C1 segment of cervical spinal cord (tissue), 14 donors: ENCODE data around the gene PXMP2.
"Not testable (repeated sequence)": the region's sequence is repeated elsewhere in the genome, so short reads cannot be mapped to it uniquely, and the experiment has no call there.

Source experiments
- DNase-seq, 14 donors: peaks; one replicate each; lab custom pipeline; 2025; lab: John Stamatoyannopoulos, UW

Gene PXMP2

GRCh38 chr12:132692030-132692429 lies 4.6 kb downstream of the PXMP2 start:
- DNase-seq, result not testable (repeated sequence)

GRCh38 chr12:132694888-132695287 lies 7.5 kb downstream of the PXMP2 start:
- not testable (repeated sequence) for DNase-seq

GRCh38 chr12:132695431-132695830 lies 8.0 kb downstream of the PXMP2 start:
- no peak for DNase-seq

- DNase-seq, result no peak
These were observed 11.0 kb downstream of the PXMP2 start for GRCh38 chr12:132698341-132698740.

- DNase-seq, result no peak
These were observed 12.9 kb downstream of the PXMP2 start for GRCh38 chr12:132700212-132700822.

- no peak for DNase-seq
These were observed 15.3 kb downstream of the PXMP2 start for GRCh38 chr12:132702640-132703039.

- DNase-seq, result no peak
These were observed 16.3 kb downstream of the PXMP2 start for GRCh38 chr12:132703641-132704040.

- no peak for DNase-seq
These were observed 19.9 kb downstream of the PXMP2 start for GRCh38 chr12:132707241-132707640.

- no peak for DNase-seq
These were observed 20.8 kb downstream of the PXMP2 start for GRCh38 chr12:132708150-132708549.

GRCh38 chr12:132710043-132710404 lies 22.6 kb downstream of the PXMP2 start:
- DNase-seq, result peak in 1 of 14 donors; percentile 44

GRCh38 chr12:132710405-132711079 lies 23.2 kb downstream of the PXMP2 start, which contains the start of gene PGAM5:
Gene PGAM5, plus strand, starts transcription at chr12:132710842. Its CDS starts 35 bp downstream, at chr12:132710877.
- DNase-seq, result peak; percentile 19 to 89 (median 69)

GRCh38 chr12:132711080-132711843 lies 23.9 kb downstream of the PXMP2 start:
- DNase-seq, result peak in 1 of 14 donors; percentile 41

GRCh38 chr12:132713123-132713522 lies 25.7 kb downstream of the PXMP2 start:
- DNase-seq, result no peak

GRCh38 chr12:132715874-132716273 lies 28.5 kb downstream of the PXMP2 start:
- DNase-seq, result no peak

GRCh38 chr12:132716356-132716755 lies 29.0 kb downstream of the PXMP2 start:
- DNase-seq, result no peak

GRCh38 chr12:132717011-132717410 lies 29.6 kb downstream of the PXMP2 start:
- no peak for DNase-seq

GRCh38 chr12:132717531-132718387 lies 30.4 kb downstream of the PXMP2 start:
- DNase-seq, result no peak

GRCh38 chr12:132718644-132719043 lies 31.3 kb downstream of the PXMP2 start:
- no peak for DNase-seq

- DNase-seq, result no peak
These were observed 32.0 kb downstream of the PXMP2 start for GRCh38 chr12:132719141-132719953.

- no peak for DNase-seq
These were observed 32.6 kb downstream of the PXMP2 start for GRCh38 chr12:132719954-132720324.
